Measurements from ENCODE around the gene AKAP12.

- TF ChIP-seq CTCF (IDR thresholded peaks at IDR 0.05) = no peak
- TF ChIP-seq EZH2 (IDR thresholded peaks at IDR 0.05) = no peak
These were observed 160.7 kb downstream of the AKAP12 start for GRCh38 chr6:151400473-151400872.
